ENCODE measurements around the gene ARGFX.
"Not testable (repeated sequence)": the region's sequence is repeated elsewhere in the genome, so short reads cannot be mapped to it uniquely, and the experiment has no call there.

The ARGFX gene

GRCh38 chr3:121567649-121568048 lies at the start of gene ARGFX:
ARGFX (plus strand) TSS chr3:121567949; CDS start chr3:121570714, 2,765 bp downstream.
- DNase-seq (ENCODE audit: low read depth in 2 of 2) = no peak

GRCh38 chr3:121517953-121518655 lies 49.6 kb upstream of the ARGFX start:
- no peak for DNase-seq (ENCODE audit: low read depth in 2 of 2)

- DNase-seq (ENCODE audit: low read depth in 2 of 2) = no peak
These were observed 47.2 kb upstream of the ARGFX start for GRCh38 chr3:121520510-121520909.

- no peak for DNase-seq (ENCODE audit: low read depth in 2 of 2)
These were observed 38.4 kb upstream of the ARGFX start for GRCh38 chr3:121529308-121529707.

GRCh38 chr3:121531269-121531668 lies 36.5 kb upstream of the ARGFX start:
- DNase-seq (ENCODE audit: low read depth in 2 of 2) = no peak

GRCh38 chr3:121542924-121543323 lies 24.8 kb upstream of the ARGFX start:
- no peak for DNase-seq (ENCODE audit: low read depth in 2 of 2)

GRCh38 chr3:121545049-121545573 lies 22.6 kb upstream of the ARGFX start:
- no peak for DNase-seq (ENCODE audit: low read depth in 2 of 2)

GRCh38 chr3:121545574-121546455 lies 21.9 kb upstream of the ARGFX start, which contains the start of gene POLQ:
POLQ (minus strand) TSS chr3:121545988; CDS start chr3:121545877, 111 bp downstream.
- peak; percentile 63 to 66 for DNase-seq (ENCODE audit: low read depth in 2 of 2)

- no peak for DNase-seq (ENCODE audit: low read depth in 2 of 2)
These were observed 15.4 kb upstream of the ARGFX start for GRCh38 chr3:121552379-121552778.

- DNase-seq (ENCODE audit: low read depth in 2 of 2) = no peak
These were observed 15.0 kb upstream of the ARGFX start for GRCh38 chr3:121552797-121553196.

GRCh38 chr3:121557426-121557934 lies 10.3 kb upstream of the ARGFX start:
- no peak for DNase-seq (ENCODE audit: low read depth in 2 of 2)

GRCh38 chr3:121562148-121562547 lies 5.6 kb upstream of the ARGFX start:
- no peak for DNase-seq (ENCODE audit: low read depth in 2 of 2)

GRCh38 chr3:121566773-121567172 lies 976 bp upstream of the ARGFX start:
- no peak for DNase-seq (ENCODE audit: low read depth in 2 of 2)

GRCh38 chr3:121574449-121574848 lies 6.7 kb downstream of the ARGFX start:
- no peak for DNase-seq (ENCODE audit: low read depth in 2 of 2)

GRCh38 chr3:121581691-121582090 lies 13.9 kb downstream of the ARGFX start:
- DNase-seq (ENCODE audit: low read depth in 2 of 2) = no peak

GRCh38 chr3:121584418-121584817 lies 16.7 kb downstream of the ARGFX start:
- DNase-seq (ENCODE audit: low read depth in 2 of 2) = no peak

- no peak for DNase-seq (ENCODE audit: low read depth in 2 of 2)
These were observed 25.3 kb downstream of the ARGFX start, which contains the start of gene FBXO40 for GRCh38 chr3:121592856-121593702. FBXO40 (plus strand) TSS chr3:121593379; CDS start chr3:121620576, 27,197 bp downstream.

- not testable (repeated sequence) for DNase-seq (ENCODE audit: low read depth in 2 of 2)
These were observed 26.1 kb downstream of the ARGFX start for GRCh38 chr3:121593806-121594205.

- DNase-seq (ENCODE audit: low read depth in 2 of 2) = no peak
These were observed 27.1 kb downstream of the ARGFX start for GRCh38 chr3:121594850-121595249.

GRCh38 chr3:121595765-121596406 lies 28.1 kb downstream of the ARGFX start:
- DNase-seq (ENCODE audit: low read depth in 2 of 2) = no peak

GRCh38 chr3:121598564-121598963 lies 30.8 kb downstream of the ARGFX start:
- DNase-seq (ENCODE audit: low read depth in 2 of 2) = no peak
